ENCODE results near the gene NCKAP5.

The NCKAP5 gene

GRCh38 chr2:133344849-133345248 is 223.4 kb downstream of the NCKAP5 start:
- H3K27ac ChIP-seq (ENCODE audit: insufficient read depth in 1 of 2, low read depth in 1 of 2, low read length in 2 of 2, poor library complexity in 1 of 2, severe bottlenecking in 2 of 2) = no peak overlapping the region
- CTCF ChIA-PET = no interaction called here
- no peak for DNase-seq

GRCh38 chr2:133343018-133343352 is 225.3 kb downstream of the NCKAP5 start:
- no peak for DNase-seq
- Histone ChIP-seq H3K36me3 (ENCODE audit: control insufficient read depth in 4 of 4, insufficient read depth in 4 of 4, low read length in 3 of 4) (no peaks in the 10 kb centered on the region), H3K27ac (ENCODE audit: insufficient read depth in 1 of 2, low read depth in 1 of 2, low read length in 2 of 2, poor library complexity in 1 of 2, severe bottlenecking in 2 of 2) (no peak overlapping the region), H3K27me3 (replicated peaks in 2 of 5; ENCODE audit: control insufficient read depth in 4 of 5, insufficient read depth in 5 of 5, low read length in 4 of 5) (no peaks in the 10 kb centered on the region), H3K4me1 (ENCODE audit: control extremely low read depth in 1 of 4, control insufficient read depth in 4 of 4, insufficient read depth in 4 of 4, low read length in 3 of 4) (no peaks in the 10 kb centered on the region), H3K4me3 (ENCODE audit: control insufficient read depth in 1 of 7, extremely low read depth in 1 of 7, insufficient read depth in 4 of 7, low read depth in 2 of 7, low read length in 6 of 7) (no peak overlapping the region), H3K9me3 (ENCODE audit: control extremely low read depth in 1 of 5, control insufficient read depth in 4 of 5, insufficient read depth in 2 of 5, low read depth in 1 of 5, low read length in 4 of 5) (no peaks in the 10 kb centered on the region)
- POLR2A ChIA-PET = no interaction called here
- CTCF ChIA-PET = no interaction called here

More at GRCh38 chr2:133344849-133345248, 223.4 kb downstream of the NCKAP5 start:
- no peak overlapping the region for H3K4me3 ChIP-seq (ENCODE audit: control insufficient read depth in 1 of 7, extremely low read depth in 1 of 7, insufficient read depth in 4 of 7, low read depth in 2 of 7, low read length in 6 of 7)
- H3K4me1 ChIP-seq (ENCODE audit: control extremely low read depth in 1 of 4, control insufficient read depth in 4 of 4, insufficient read depth in 4 of 4, low read length in 3 of 4) = no peaks in the 10 kb centered on the region
- WGBS (ENCODE audit: insufficient coverage) = 100% methylated on average over 3 of the region's 6 CpGs
- no peaks in the 10 kb centered on the region for H3K36me3 ChIP-seq (ENCODE audit: control insufficient read depth in 4 of 4, insufficient read depth in 4 of 4, low read length in 3 of 4)
- H3K27me3 ChIP-seq (replicated peaks in 2 of 5; ENCODE audit: control insufficient read depth in 4 of 5, insufficient read depth in 5 of 5, low read length in 4 of 5) = no peaks in the 10 kb centered on the region
- H3K9me3 ChIP-seq (ENCODE audit: control extremely low read depth in 1 of 5, control insufficient read depth in 4 of 5, insufficient read depth in 2 of 5, low read depth in 1 of 5, low read length in 4 of 5) = no peaks in the 10 kb centered on the region
- POLR2A ChIA-PET = no interaction called here

DNA sequence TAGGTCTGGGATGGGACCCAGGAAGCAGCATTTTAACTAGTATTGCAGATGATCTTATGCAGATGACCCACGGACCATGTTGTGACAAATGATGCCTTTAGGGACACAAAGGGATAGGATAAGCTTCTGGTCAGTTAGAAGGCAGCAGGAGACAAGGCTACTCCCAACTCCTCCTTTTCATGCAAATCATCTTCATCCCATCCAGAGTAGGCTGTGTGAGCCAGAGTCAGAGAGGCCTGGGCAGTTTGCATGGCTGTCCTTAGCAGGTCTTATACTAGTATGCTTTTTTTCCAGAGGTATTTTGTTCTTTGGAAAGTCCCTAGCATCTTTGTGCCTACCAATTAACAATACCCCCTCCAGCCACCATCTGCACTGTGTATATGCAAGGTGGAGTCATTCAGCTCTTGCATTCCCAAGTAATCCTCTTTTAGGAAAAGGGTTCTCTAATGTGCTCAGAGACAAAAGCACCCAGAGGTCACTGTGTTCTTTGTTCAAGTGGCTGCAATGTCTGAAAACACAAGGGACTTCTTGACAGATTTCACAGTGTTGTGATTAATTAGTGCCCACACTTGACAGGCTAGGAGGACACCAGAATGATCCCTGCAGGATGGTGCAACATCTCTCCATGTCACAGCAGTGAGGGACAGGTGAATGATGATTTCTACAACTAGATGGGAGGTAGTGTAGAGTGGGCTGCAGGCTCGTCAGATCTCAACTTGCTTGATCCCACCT is 225.8 kb downstream of the NCKAP5 start:
- no peaks in the 10 kb centered on the region for H3K9me3 ChIP-seq (ENCODE audit: control extremely low read depth in 1 of 5, control insufficient read depth in 4 of 5, insufficient read depth in 2 of 5, low read depth in 1 of 5, low read length in 4 of 5)
- H3K4me3 ChIP-seq (ENCODE audit: control insufficient read depth in 1 of 7, extremely low read depth in 1 of 7, insufficient read depth in 4 of 7, low read depth in 2 of 7, low read length in 6 of 7) = no peak overlapping the region
- ChIA-PET CTCF (no interaction called here), POLR2A (no interaction called here)
- H3K27me3 ChIP-seq (replicated peaks in 2 of 5; ENCODE audit: control insufficient read depth in 4 of 5, insufficient read depth in 5 of 5, low read length in 4 of 5) = no peaks in the 10 kb centered on the region
- no peak for DNase-seq
- no peaks in the 10 kb centered on the region for H3K4me1 ChIP-seq (ENCODE audit: control extremely low read depth in 1 of 4, control insufficient read depth in 4 of 4, insufficient read depth in 4 of 4, low read length in 3 of 4)
- no peak overlapping the region for H3K27ac ChIP-seq (ENCODE audit: insufficient read depth in 1 of 2, low read depth in 1 of 2, low read length in 2 of 2, poor library complexity in 1 of 2, severe bottlenecking in 2 of 2)
- H3K36me3 ChIP-seq (ENCODE audit: control insufficient read depth in 4 of 4, insufficient read depth in 4 of 4, low read length in 3 of 4) = no peaks in the 10 kb centered on the region
- WGBS (ENCODE audit: insufficient coverage) = 85% methylated on average over 2 of the region's 2 CpGs

- POLR2A ChIA-PET = no interaction called here
- CTCF ChIA-PET = no interaction called here
- no peaks in the 10 kb centered on the region for H3K9me3 ChIP-seq (ENCODE audit: control extremely low read depth in 1 of 5, control insufficient read depth in 4 of 5, insufficient read depth in 2 of 5, low read depth in 1 of 5, low read length in 4 of 5)
These were observed 226.7 kb downstream of the NCKAP5 start for GRCh38 chr2:133341575-133341974.

GRCh38 chr2:133338224-133338623 is 230.0 kb downstream of the NCKAP5 start:
- no peak for DNase-seq
- no peak overlapping the region for H3K4me3 ChIP-seq (ENCODE audit: control insufficient read depth in 1 of 7, extremely low read depth in 1 of 7, insufficient read depth in 4 of 7, low read depth in 2 of 7, low read length in 6 of 7)
- no CpG with 5 or more reads among the region's 1 CpG for WGBS (ENCODE audit: insufficient coverage)
- POLR2A ChIA-PET = no interaction called here
- no peaks in the 10 kb centered on the region for H3K36me3 ChIP-seq (ENCODE audit: control insufficient read depth in 4 of 4, insufficient read depth in 4 of 4, low read length in 3 of 4)
- H3K4me1 ChIP-seq (ENCODE audit: control extremely low read depth in 1 of 4, control insufficient read depth in 4 of 4, insufficient read depth in 4 of 4, low read length in 3 of 4) = no peaks in the 10 kb centered on the region
- H3K27me3 ChIP-seq (replicated peaks in 2 of 5; ENCODE audit: control insufficient read depth in 4 of 5, insufficient read depth in 5 of 5, low read length in 4 of 5) = no peaks in the 10 kb centered on the region
- no peak overlapping the region for H3K27ac ChIP-seq (ENCODE audit: insufficient read depth in 1 of 2, low read depth in 1 of 2, low read length in 2 of 2, poor library complexity in 1 of 2, severe bottlenecking in 2 of 2)
- no peaks in the 10 kb centered on the region for H3K9me3 ChIP-seq (ENCODE audit: control extremely low read depth in 1 of 5, control insufficient read depth in 4 of 5, insufficient read depth in 2 of 5, low read depth in 1 of 5, low read length in 4 of 5)
- CTCF ChIA-PET = no interaction called here

More at GRCh38 chr2:133341575-133341974, 226.7 kb downstream of the NCKAP5 start:
- WGBS (ENCODE audit: insufficient coverage) = 50% methylated on average over 1 of the region's 2 CpGs
- Histone ChIP-seq H3K27ac (ENCODE audit: insufficient read depth in 1 of 2, low read depth in 1 of 2, low read length in 2 of 2, poor library complexity in 1 of 2, severe bottlenecking in 2 of 2) (no peak overlapping the region), H3K27me3 (replicated peaks in 2 of 5; ENCODE audit: control insufficient read depth in 4 of 5, insufficient read depth in 5 of 5, low read length in 4 of 5) (no peaks in the 10 kb centered on the region), H3K4me1 (ENCODE audit: control extremely low read depth in 1 of 4, control insufficient read depth in 4 of 4, insufficient read depth in 4 of 4, low read length in 3 of 4) (no peaks in the 10 kb centered on the region), H3K36me3 (ENCODE audit: control insufficient read depth in 4 of 4, insufficient read depth in 4 of 4, low read length in 3 of 4) (no peaks in the 10 kb centered on the region), H3K4me3 (ENCODE audit: control insufficient read depth in 1 of 7, extremely low read depth in 1 of 7, insufficient read depth in 4 of 7, low read depth in 2 of 7, low read length in 6 of 7) (no peak overlapping the region)
- no peak for DNase-seq

GRCh38 chr2:133334923-133335322 is 233.3 kb downstream of the NCKAP5 start:
- H3K36me3 ChIP-seq (ENCODE audit: control insufficient read depth in 4 of 4, insufficient read depth in 4 of 4, low read length in 3 of 4) = no peaks in the 10 kb centered on the region
- WGBS (ENCODE audit: insufficient coverage) = 49% methylated on average over 3 of the region's 3 CpGs
- H3K27ac ChIP-seq (ENCODE audit: insufficient read depth in 1 of 2, low read depth in 1 of 2, low read length in 2 of 2, poor library complexity in 1 of 2, severe bottlenecking in 2 of 2) = no peak overlapping the region
- no peak for DNase-seq
- no peak overlapping the region for H3K4me3 ChIP-seq (ENCODE audit: control insufficient read depth in 1 of 7, extremely low read depth in 1 of 7, insufficient read depth in 4 of 7, low read depth in 2 of 7, low read length in 6 of 7)
- no peaks in the 10 kb centered on the region for H3K4me1 ChIP-seq (ENCODE audit: control extremely low read depth in 1 of 4, control insufficient read depth in 4 of 4, insufficient read depth in 4 of 4, low read length in 3 of 4)
- H3K27me3 ChIP-seq (replicated peaks in 2 of 5; ENCODE audit: control insufficient read depth in 4 of 5, insufficient read depth in 5 of 5, low read length in 4 of 5) = no peaks in the 10 kb centered on the region
- H3K9me3 ChIP-seq (ENCODE audit: control extremely low read depth in 1 of 5, control insufficient read depth in 4 of 5, insufficient read depth in 2 of 5, low read depth in 1 of 5, low read length in 4 of 5) = no peaks in the 10 kb centered on the region
- CTCF ChIA-PET = no interaction called here
- POLR2A ChIA-PET = no interaction called here

GRCh38 chr2:133333181-133333580 is 235.1 kb downstream of the NCKAP5 start:
- H3K4me3 ChIP-seq (ENCODE audit: control insufficient read depth in 1 of 7, extremely low read depth in 1 of 7, insufficient read depth in 4 of 7, low read depth in 2 of 7, low read length in 6 of 7) = no peak overlapping the region
- no peaks in the 10 kb centered on the region for H3K36me3 ChIP-seq (ENCODE audit: control insufficient read depth in 4 of 4, insufficient read depth in 4 of 4, low read length in 3 of 4)
- CTCF ChIA-PET = no interaction called here
- H3K27ac ChIP-seq (ENCODE audit: insufficient read depth in 1 of 2, low read depth in 1 of 2, low read length in 2 of 2, poor library complexity in 1 of 2, severe bottlenecking in 2 of 2) = no peak overlapping the region
- WGBS (ENCODE audit: insufficient coverage) = no CpG with 5 or more reads among the region's 6 CpGs
- POLR2A ChIA-PET = no interaction called here
- H3K4me1 ChIP-seq (ENCODE audit: control extremely low read depth in 1 of 4, control insufficient read depth in 4 of 4, insufficient read depth in 4 of 4, low read length in 3 of 4) = no peaks in the 10 kb centered on the region
- no peak for DNase-seq
- no peaks in the 10 kb centered on the region for H3K9me3 ChIP-seq (ENCODE audit: control extremely low read depth in 1 of 5, control insufficient read depth in 4 of 5, insufficient read depth in 2 of 5, low read depth in 1 of 5, low read length in 4 of 5)
- H3K27me3 ChIP-seq (replicated peaks in 2 of 5; ENCODE audit: control insufficient read depth in 4 of 5, insufficient read depth in 5 of 5, low read length in 4 of 5) = peaks cover 0 to 3% (median 0%) of the 10 kb centered on the region in 5 experiments

Data from common myeloid progenitor, CD34-positive (primary cell).